Endothelial cell of umbilical vein (primary cell): ENCODE results near the gene DNAJC28. TPM values are rescaled to one million over a fixed set of nuclear protein-coding genes. Genes with fewer than 3 reads are reported as not detected.

ENCODE experiments used
- BruUV-seq: library from RNA; stranded (reverse); fragments of 400-500 nt; replicated peaks from 2 replicates; lab custom pipeline; 2021; lab: Mats Ljungman, UMichigan
- CTCF ChIA-PET: fragments of 300-600, 350-600 bp; sonication (Branson Sonifier 250); formaldehyde crosslinking; loops from one replicate; lab custom pipeline; 2021; ENCODE audit warnings: antibody characterized with exemption, inconsistent platforms; lab: Charles Lee
- POLR2A ChIA-PET: fragments of 300-600, 350-600 bp; sonication (Branson Sonifier 250); formaldehyde crosslinking; loops from one replicate; lab custom pipeline; 2021; ENCODE audit warnings: antibody characterized with exemption, inconsistent platforms; lab: Charles Lee
- DNase-seq: peaks from one replicate; pipeline ENCODE4 v3.0.0-alpha.2; 2011; ENCODE audit warnings: low read depth, low spot score
- FAIRE-seq: peaks from 2 replicates; lab custom pipeline; 2011; peaks lifted over from hg19 to GRCh38; lab: Jason Lieb, UNC
- H2AFZ ChIP-seq: 2 replicates; pipeline ENCODE4 v1.6.0; 2012; ENCODE audit warnings: low read depth, low read length, control low read depth, inconsistent platforms
- H3K27ac ChIP-seq: 2 replicates; pipeline ENCODE4 v1.5.1; 2011; ENCODE audit warnings: low read depth, mild to moderate bottlenecking, control low read depth, low read length, moderate library complexity; ENCODE audit not compliant: insufficient read depth
- H3K27me3 ChIP-seq, 2 experiments: 2 replicates each; pipeline versions ENCODE4 v1.6.0 to v1.6.1; 2011; ENCODE audit warnings: low read length in 2 of 2, mixed read lengths in 1 of 2; ENCODE audit not compliant: control insufficient read depth in 2 of 2, insufficient read depth in 2 of 2
- H3K36me3 ChIP-seq, 2 experiments: 2 replicates in 1 of 2; 3 replicates in 1 of 2; pipeline ENCODE4 v1.5.1; 2011; ENCODE audit warnings: low read length in 2 of 2, mild to moderate bottlenecking in 1 of 2, moderate library complexity in 1 of 2; ENCODE audit not compliant: control insufficient read depth in 2 of 2, insufficient read depth in 2 of 2; ENCODE audit errors: extremely low read depth in 1 of 2
- H3K4me1 ChIP-seq: 3 replicates; pipeline ENCODE4 v1.5.1; 2011; ENCODE audit warnings: mild to moderate bottlenecking, low read length; ENCODE audit not compliant: control insufficient read depth, insufficient read depth; ENCODE audit errors: extremely low read depth
- H3K4me2 ChIP-seq: 2 replicates; pipeline ENCODE4 v1.6.1; 2011; ENCODE audit warnings: low read length, control low read depth, mixed read lengths; ENCODE audit not compliant: insufficient read depth
- H3K4me3 ChIP-seq, 3 experiments: fragments of 200-600 bp in 1 of 3; sonication (generic), shearing (Covaris generic) in 1 of 3; replicated peaks in 1 of 3; 2 replicates each; pipeline ENCODE4 v1.5.1; 2011 to 2016; ENCODE audit warnings: control low read depth in 3 of 3, low read length in 3 of 3, mild to moderate bottlenecking in 2 of 3, inconsistent platforms in 1 of 3, low read depth in 1 of 3, moderate library complexity in 1 of 3; ENCODE audit not compliant: insufficient read depth in 1 of 3
- H3K79me2 ChIP-seq: 2 replicates; pipeline ENCODE4 v1.6.0; 2012; ENCODE audit warnings: low read length, inconsistent platforms; ENCODE audit not compliant: control insufficient read depth, insufficient read depth
- H3K9ac ChIP-seq: replicated peaks from 2 replicates; pipeline ENCODE3; 2011; ENCODE audit warnings: low read length, control low read depth; ENCODE audit not compliant: insufficient read depth; ENCODE audit errors: extremely low read depth
- H3K9me1 ChIP-seq: replicated peaks from 3 replicates; pipeline ENCODE4 v1.6.0; 2011; ENCODE audit warnings: mild to moderate bottlenecking, low read length; ENCODE audit not compliant: control insufficient read depth, insufficient read depth; ENCODE audit errors: extremely low read depth
- H3K9me3 ChIP-seq: replicated peaks from 2 replicates; pipeline ENCODE4 v1.5.1; 2012; ENCODE audit warnings: low read length, inconsistent platforms; ENCODE audit not compliant: control insufficient read depth, insufficient read depth
- H4K20me1 ChIP-seq: replicated peaks from 2 replicates; pipeline ENCODE3; 2011; ENCODE audit warnings: mild to moderate bottlenecking, low read length; ENCODE audit not compliant: control insufficient read depth, insufficient read depth; ENCODE audit errors: extremely low read depth
- EZH2 ChIP-seq: IDR thresholded peaks from 2 replicates; pipeline ENCODE4 v1.6.1; 2012; ENCODE audit warnings: borderline replicate concordance, low read depth, mild to moderate bottlenecking, moderate library complexity, low read length, inconsistent platforms; ENCODE audit not compliant: severe bottlenecking
- FOS ChIP-seq: IDR thresholded peaks from 2 replicates; pipeline ENCODE4 v1.6.1; 2011; ENCODE audit warnings: mild to moderate bottlenecking, low read length, moderate library complexity, borderline replicate concordance; ENCODE audit not compliant: insufficient read depth
- GATA2 ChIP-seq: IDR thresholded peaks from 2 replicates; pipeline ENCODE4 v1.7.0; 2011; ENCODE audit warnings: low read depth, mild to moderate bottlenecking, moderate library complexity, mixed read lengths, low read length; ENCODE audit not compliant: insufficient read length, insufficient read depth
- JUN ChIP-seq: IDR thresholded peaks from 2 replicates; pipeline ENCODE4 v1.6.1; 2011; ENCODE audit warnings: borderline replicate concordance, low read depth; ENCODE audit not compliant: insufficient read length, insufficient read depth
- MYC ChIP-seq: IDR thresholded peaks from one replicate; pipeline ENCODE4 v1.6.1; 2011; ENCODE audit warnings: mild to moderate bottlenecking, low read depth, low read length
- POLR2A ChIP-seq: IDR thresholded peaks from 2 replicates; pipeline ENCODE4 v1.6.1; 2012; ENCODE audit warnings: low read depth, mild to moderate bottlenecking, control low read depth, low read length
- POLR2AphosphoS5 ChIP-seq: IDR thresholded peaks from 2 replicates; pipeline ENCODE4 v1.6.1; 2012; ENCODE audit warnings: low read depth, mild to moderate bottlenecking, control low read depth, low read length, moderate library complexity; ENCODE audit not compliant: insufficient read depth
- dilution Hi-C: fragments of 300-500 bp; cut with MboI; formaldehyde crosslinking; loops from one replicate; pipeline ENCODE4 v1.15.0; 2019; ENCODE audit warnings: low sequenced_read_pairs; ENCODE audit not compliant: extremely low pct_ligation_motif_present
- intact Hi-C: fragments of 100-400 bp; cut with micrococcal nuclease; formaldehyde crosslinking; loops from one replicate; pipeline ENCODE4 v1.10.0; 2022
- polyA plus RNA-seq, 4 experiments: library from polyadenylated mRNA; depleted of rRNA in 3 of 4; stranded (reverse) in 3 of 4; unstranded in 1 of 4; fragments of >200 nt; gene quantifications; 2 replicates each; pipeline versions ENCODE4 v1.2.1 to v1.2.3, GENCODE V29; 2011 to 2012; ENCODE audit warnings: missing spikeins in 1 of 4
- total RNA-seq: library from RNA; stranded (reverse); gene quantifications from 2 replicates; pipeline ENCODE4 v1.2.3, GENCODE V29; 2021
- TF ChIP-seq, protein P1 (sequence below), 2 donors: IDR thresholded peaks; 1 replicate in 1 of 2; 2 replicates in 1 of 2; pipeline ENCODE4 v1.5.1; 2011; ENCODE audit warnings: low read length in 2 of 2, mild to moderate bottlenecking in 2 of 2, moderate library complexity in 2 of 2, control low read depth in 1 of 2, inconsistent platforms in 1 of 2, low read depth in 1 of 2; ENCODE audit not compliant: insufficient read depth in 1 of 2; ENCODE audit errors: extremely low read depth in 1 of 2
- TF ChIP-seq, protein P2 (sequence below): IDR thresholded peaks from 2 replicates; pipeline ENCODE4 v1.6.1; 2011; ENCODE audit not compliant: insufficient read depth, insufficient read length

The DNAJC28 gene
- total and polyA plus RNA-seq, 2 donors (not counting 3 experiments of a cell fraction or from before 2014, with no cell fraction given), result 0.19 to 0.82 TPM

DNA sequence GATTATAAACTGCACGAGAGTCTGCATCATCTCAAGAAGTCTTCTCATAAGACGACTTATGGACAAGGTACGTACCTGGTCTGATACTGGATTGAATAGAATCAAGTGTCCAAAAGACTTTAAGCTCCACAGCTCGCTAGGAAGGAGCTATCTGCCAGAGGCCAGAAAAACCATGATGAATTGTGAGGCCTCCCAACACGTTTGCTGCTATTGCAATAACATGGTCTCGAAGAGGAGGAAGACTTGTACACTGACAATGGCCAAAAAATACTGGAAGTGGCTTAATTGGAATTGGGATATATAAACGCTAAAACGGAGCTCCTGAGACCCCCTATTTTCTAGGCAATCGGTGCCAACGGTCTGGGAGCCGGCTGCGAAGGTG, 534 bp downstream of the DNAJC28 start:
- Histone ChIP-seq H2AFZ (peak overlapping the region; percentile 95), H3K9me3 (no peaks in the 10 kb centered on the region), H3K79me2 (no peaks in the 10 kb centered on the region), H3K9ac (peak overlapping the region; percentile 65), H3K27ac (no peak overlapping the region), H3K4me2 (peak overlapping the region; percentile 94), H3K36me3 (no peaks in the 10 kb centered on the region), H3K27me3 (no peaks in the 10 kb centered on the region), H3K4me3 (peak overlapping the region; percentile 45 to 73 (median 57)), H3K4me1 (peaks cover 4% of the 10 kb centered on the region), H3K9me1 (no peaks in the 10 kb centered on the region), H4K20me1 (no peaks in the 10 kb centered on the region)
- FAIRE-seq, result peak; percentile 12
- TF ChIP-seq FOS, result no peak
- TF ChIP-seq JUN, result no peak
- TF ChIP-seq POLR2AphosphoS5, result no peak
- TF ChIP-seq EZH2, result no peak
- no peak for TF ChIP-seq MYC
- no peak for TF ChIP-seq GATA2
- TF ChIP-seq POLR2A, result no peak
- TF ChIP-seq, protein P1, sequence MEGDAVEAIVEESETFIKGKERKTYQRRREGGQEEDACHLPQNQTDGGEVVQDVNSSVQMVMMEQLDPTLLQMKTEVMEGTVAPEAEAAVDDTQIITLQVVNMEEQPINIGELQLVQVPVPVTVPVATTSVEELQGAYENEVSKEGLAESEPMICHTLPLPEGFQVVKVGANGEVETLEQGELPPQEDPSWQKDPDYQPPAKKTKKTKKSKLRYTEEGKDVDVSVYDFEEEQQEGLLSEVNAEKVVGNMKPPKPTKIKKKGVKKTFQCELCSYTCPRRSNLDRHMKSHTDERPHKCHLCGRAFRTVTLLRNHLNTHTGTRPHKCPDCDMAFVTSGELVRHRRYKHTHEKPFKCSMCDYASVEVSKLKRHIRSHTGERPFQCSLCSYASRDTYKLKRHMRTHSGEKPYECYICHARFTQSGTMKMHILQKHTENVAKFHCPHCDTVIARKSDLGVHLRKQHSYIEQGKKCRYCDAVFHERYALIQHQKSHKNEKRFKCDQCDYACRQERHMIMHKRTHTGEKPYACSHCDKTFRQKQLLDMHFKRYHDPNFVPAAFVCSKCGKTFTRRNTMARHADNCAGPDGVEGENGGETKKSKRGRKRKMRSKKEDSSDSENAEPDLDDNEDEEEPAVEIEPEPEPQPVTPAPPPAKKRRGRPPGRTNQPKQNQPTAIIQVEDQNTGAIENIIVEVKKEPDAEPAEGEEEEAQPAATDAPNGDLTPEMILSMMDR (IDR thresholded peaks at IDR 0.05; ENCODE audit: extremely low read depth in 1 of 2, insufficient read depth in 1 of 2, low read depth in 1 of 2, low read length in 2 of 2), result no peak
- TF ChIP-seq, protein P2, sequence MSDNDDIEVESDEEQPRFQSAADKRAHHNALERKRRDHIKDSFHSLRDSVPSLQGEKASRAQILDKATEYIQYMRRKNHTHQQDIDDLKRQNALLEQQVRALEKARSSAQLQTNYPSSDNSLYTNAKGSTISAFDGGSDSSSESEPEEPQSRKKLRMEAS, result no peak
- DNase-seq, result peak; percentile 11
- TSS peak; percentile 58 for BruUV-seq
- CTCF ChIA-PET, result interaction anchor here (0.6 to 2.1 kb wide), 10 partner anchors 9 to 433 kb away, joined by 3 to 24 read pairs (median 6); partner anchors contain the start of gene TMEM50B
- dilution Hi-C loops, result no loop called here
- intact Hi-C loops, result loop anchor here (1.0 kb wide), 1 partner anchor 11 kb away; no protein-coding TSS in a partner anchor
- POLR2A ChIA-PET, result interaction anchor here (0.8 to 1.6 kb wide), 2 partner anchors 11 to 52 kb away, joined by 6 to 22 read pairs; partner anchors contain the start of genes SON and TMEM50B
